ENCODE data around the gene FOXO4.

The FOXO4 gene

DNA sequence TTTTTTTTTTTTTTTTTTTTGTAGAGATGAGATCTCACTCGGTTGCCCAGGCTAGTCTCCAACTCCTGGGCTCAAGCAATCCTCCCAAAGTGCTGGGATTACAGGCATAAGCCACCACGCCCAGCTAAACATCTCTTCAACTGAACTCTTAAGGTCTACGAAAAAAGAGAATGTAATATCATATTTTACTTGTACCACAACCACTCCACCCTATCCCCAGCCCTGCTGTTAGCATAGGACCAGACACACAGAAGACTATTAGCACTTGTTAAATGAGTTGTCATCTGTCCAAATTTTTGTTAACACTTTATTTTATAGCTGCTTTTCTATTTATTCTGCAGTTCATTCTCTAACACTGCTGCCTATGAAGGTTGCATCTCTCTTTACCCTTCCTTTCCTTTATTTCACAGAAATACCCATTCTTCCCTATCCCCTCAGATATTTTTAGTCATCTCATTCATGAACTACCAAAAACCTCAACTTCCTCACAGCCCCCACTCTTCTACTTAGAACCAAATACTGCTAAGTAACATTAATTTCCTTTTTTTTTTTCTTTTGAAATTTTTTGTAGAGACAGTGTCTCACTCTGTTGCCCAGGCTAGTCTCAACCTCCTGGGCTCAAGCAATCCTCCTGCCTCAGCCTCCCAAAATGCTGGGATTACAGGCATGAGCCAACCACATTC, 37.7 kb upstream of the FOXO4 start:
- TF ChIP-seq, protein P1, sequence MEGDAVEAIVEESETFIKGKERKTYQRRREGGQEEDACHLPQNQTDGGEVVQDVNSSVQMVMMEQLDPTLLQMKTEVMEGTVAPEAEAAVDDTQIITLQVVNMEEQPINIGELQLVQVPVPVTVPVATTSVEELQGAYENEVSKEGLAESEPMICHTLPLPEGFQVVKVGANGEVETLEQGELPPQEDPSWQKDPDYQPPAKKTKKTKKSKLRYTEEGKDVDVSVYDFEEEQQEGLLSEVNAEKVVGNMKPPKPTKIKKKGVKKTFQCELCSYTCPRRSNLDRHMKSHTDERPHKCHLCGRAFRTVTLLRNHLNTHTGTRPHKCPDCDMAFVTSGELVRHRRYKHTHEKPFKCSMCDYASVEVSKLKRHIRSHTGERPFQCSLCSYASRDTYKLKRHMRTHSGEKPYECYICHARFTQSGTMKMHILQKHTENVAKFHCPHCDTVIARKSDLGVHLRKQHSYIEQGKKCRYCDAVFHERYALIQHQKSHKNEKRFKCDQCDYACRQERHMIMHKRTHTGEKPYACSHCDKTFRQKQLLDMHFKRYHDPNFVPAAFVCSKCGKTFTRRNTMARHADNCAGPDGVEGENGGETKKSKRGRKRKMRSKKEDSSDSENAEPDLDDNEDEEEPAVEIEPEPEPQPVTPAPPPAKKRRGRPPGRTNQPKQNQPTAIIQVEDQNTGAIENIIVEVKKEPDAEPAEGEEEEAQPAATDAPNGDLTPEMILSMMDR (IDR thresholded peaks at IDR 0.05; ENCODE audit: poor library complexity, severe bottlenecking), result no peak
- Histone ChIP-seq H3K4me1 (ENCODE audit: insufficient read depth, poor library complexity, severe bottlenecking) (no peaks in the 10 kb centered on the region), H3K27me3 (ENCODE audit: insufficient read depth, poor library complexity, severe bottlenecking) (no peaks in the 10 kb centered on the region), H3K36me3 (ENCODE audit: low read depth) (peaks cover 27% of the 10 kb centered on the region), H3K4me3 (ENCODE audit: severe bottlenecking) (no peak overlapping the region), H3K9me3 (ENCODE audit: severe bottlenecking) (no peaks in the 10 kb centered on the region), H3K27ac (ENCODE audit: poor library complexity, severe bottlenecking) (no peak overlapping the region)
- ATAC-seq (ENCODE audit: low read depth) (no peak), DNase-seq (ENCODE audit: low spot score) (no peak)

DNA sequence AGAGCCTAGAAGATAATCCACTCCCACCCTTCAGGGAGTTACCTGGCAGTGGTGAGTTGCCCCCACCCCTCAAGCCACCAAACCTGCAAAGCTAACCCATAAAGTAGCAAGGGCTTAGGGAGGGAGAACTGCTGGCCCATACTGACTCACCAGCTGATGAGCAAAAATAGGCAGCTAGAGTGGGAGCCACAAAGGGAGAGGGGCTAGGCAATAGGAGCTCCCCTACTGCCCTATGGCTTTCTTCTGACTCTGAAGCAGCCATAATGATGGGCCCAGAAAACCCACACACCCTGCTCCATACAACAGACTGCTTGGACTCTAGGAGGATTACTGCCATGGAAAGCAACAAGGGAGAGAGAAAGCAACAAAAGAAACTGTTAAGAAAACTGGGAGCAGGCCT, 35.5 kb upstream of the FOXO4 start:
- Histone ChIP-seq H3K36me3 (ENCODE audit: low read depth) (peaks cover 33% of the 10 kb centered on the region), H3K27ac (ENCODE audit: poor library complexity, severe bottlenecking) (no peak overlapping the region), H3K27me3 (ENCODE audit: insufficient read depth, poor library complexity, severe bottlenecking) (no peaks in the 10 kb centered on the region), H3K4me3 (ENCODE audit: severe bottlenecking) (no peak overlapping the region), H3K9me3 (ENCODE audit: severe bottlenecking) (no peaks in the 10 kb centered on the region), H3K4me1 (ENCODE audit: insufficient read depth, poor library complexity, severe bottlenecking) (no peaks in the 10 kb centered on the region)
- ATAC-seq (ENCODE audit: low read depth), result no peak
- DNase-seq (ENCODE audit: low spot score), result no peak
- TF ChIP-seq, protein P1 (IDR thresholded peaks at IDR 0.05; ENCODE audit: poor library complexity, severe bottlenecking), result no peak

DNA sequence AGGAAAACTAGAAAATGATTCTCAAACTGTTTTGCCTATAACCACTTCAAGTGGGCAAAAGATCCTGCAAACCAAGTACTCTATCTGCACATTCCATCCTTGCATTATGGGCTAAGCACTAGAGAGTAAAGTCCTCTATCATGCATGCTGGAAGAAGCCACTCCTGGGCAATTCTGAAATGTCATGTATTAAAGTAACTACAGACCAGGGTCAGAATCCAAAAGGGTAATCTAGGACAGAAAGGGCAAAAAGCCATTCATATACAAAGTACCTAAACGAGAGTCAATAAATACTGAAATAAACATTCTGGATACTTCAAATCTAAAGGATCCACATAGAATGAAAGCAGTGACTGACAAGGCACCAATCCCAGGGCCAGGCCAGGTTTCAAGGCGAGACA, 28.6 kb upstream of the FOXO4 start:
- no peaks in the 10 kb centered on the region for H3K4me1 ChIP-seq (ENCODE audit: insufficient read depth, poor library complexity, severe bottlenecking)
- peak overlapping the region; percentile 99 for H3K4me3 ChIP-seq (ENCODE audit: severe bottlenecking)
- TF ChIP-seq, protein P1 (IDR thresholded peaks at IDR 0.05; ENCODE audit: poor library complexity, severe bottlenecking), result no peak
- H3K27me3 ChIP-seq (ENCODE audit: insufficient read depth, poor library complexity, severe bottlenecking), result no peaks in the 10 kb centered on the region
- DNase-seq (ENCODE audit: low spot score) (no peak), ATAC-seq (ENCODE audit: low read depth) (no peak)
- peak overlapping the region; percentile 66 for H3K27ac ChIP-seq (ENCODE audit: poor library complexity, severe bottlenecking)
- peaks cover 12% of the 10 kb centered on the region; the same call in 1 of the 2 replicates for H3K36me3 ChIP-seq (ENCODE audit: low read depth)
- no peaks in the 10 kb centered on the region for H3K9me3 ChIP-seq (ENCODE audit: severe bottlenecking)

DNA sequence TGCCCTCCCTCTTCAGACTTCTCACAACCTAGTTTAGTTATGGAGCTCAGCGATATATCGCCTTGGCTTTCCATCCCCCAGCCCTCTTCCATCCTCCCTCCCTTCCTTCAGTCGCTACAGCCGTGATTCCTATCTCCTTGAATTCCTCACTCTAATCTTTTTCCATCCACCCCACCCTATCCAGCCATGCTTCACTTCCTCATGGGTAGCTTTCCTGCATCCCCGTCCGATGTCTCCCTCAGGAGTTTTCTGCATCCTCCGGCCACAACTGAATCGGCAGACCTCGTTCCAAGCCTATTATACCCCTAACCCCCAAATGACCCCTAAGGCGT, 28.0 kb upstream of the FOXO4 start:
- DNase-seq (ENCODE audit: low spot score), result no peak
- H3K27ac ChIP-seq (ENCODE audit: poor library complexity, severe bottlenecking), result peak overlapping the region; percentile 66

More for the DNA sequence above, 28.0 kb upstream of the FOXO4 start:
- Histone ChIP-seq H3K27me3 (ENCODE audit: insufficient read depth, poor library complexity, severe bottlenecking) (no peaks in the 10 kb centered on the region), H3K4me3 (ENCODE audit: severe bottlenecking) (peak overlapping the region; percentile 99), H3K4me1 (ENCODE audit: insufficient read depth, poor library complexity, severe bottlenecking) (peaks cover 5% of the 10 kb centered on the region), H3K9me3 (ENCODE audit: severe bottlenecking) (no peaks in the 10 kb centered on the region), H3K36me3 (ENCODE audit: low read depth) (peaks cover 8% of the 10 kb centered on the region; the same call in 1 of the 2 replicates)
- ATAC-seq (ENCODE audit: low read depth), result peak; percentile 28
- TF ChIP-seq, protein P1 (IDR thresholded peaks at IDR 0.05; ENCODE audit: poor library complexity, severe bottlenecking), result no peak
